Measurements from ENCODE around the gene TMCC1.
"Not testable (repeated sequence)": the region's sequence is repeated elsewhere in the genome, so short reads cannot be mapped to it uniquely, and the experiment has no call there.

Gene TMCC1

GRCh38 chr3:129613367-129613740 lies 280.2 kb downstream of the TMCC1 start:
- Histone ChIP-seq H3K4me1 (ENCODE audit: control insufficient read depth in 1 of 2, insufficient read depth in 2 of 2, low read length in 2 of 2) (peaks cover 9 to 19% of the 10 kb centered on the region in 2 donors), H3K27me3 (ENCODE audit: low read depth, low read length) (no peaks in the 10 kb centered on the region), H3K36me3 (ENCODE audit: control insufficient read depth in 1 of 2, insufficient read depth in 2 of 2, low read length in 2 of 2) (no peaks in the 10 kb centered on the region), H3K4me3 (ENCODE audit: low read depth in 1 of 2, low read length in 2 of 2) (no peak overlapping the region), H3K9me3 (ENCODE audit: control insufficient read depth in 1 of 2, low read length in 2 of 2) (no peaks in the 10 kb centered on the region), H3K27ac (ENCODE audit: low read length) (no peak overlapping the region)

GRCh38 chr3:129612534-129613366 lies 280.8 kb downstream of the TMCC1 start:
- H3K9me3 ChIP-seq (ENCODE audit: control insufficient read depth in 1 of 2, low read length in 2 of 2) = no peaks in the 10 kb centered on the region
- H3K4me3 ChIP-seq (ENCODE audit: low read depth in 1 of 2, low read length in 2 of 2) = no peak overlapping the region
- no peaks in the 10 kb centered on the region for H3K36me3 ChIP-seq (ENCODE audit: control insufficient read depth in 1 of 2, insufficient read depth in 2 of 2, low read length in 2 of 2)
- no peak overlapping the region for H3K27ac ChIP-seq (ENCODE audit: low read length)
- no peaks in the 10 kb centered on the region for H3K27me3 ChIP-seq (ENCODE audit: low read depth, low read length)
- H3K4me1 ChIP-seq (ENCODE audit: control insufficient read depth in 1 of 2, insufficient read depth in 2 of 2, low read length in 2 of 2) = peaks cover 9 to 23% of the 10 kb centered on the region in 2 donors

- Histone ChIP-seq H3K27me3 (ENCODE audit: low read depth, low read length) (no peaks in the 10 kb centered on the region), H3K4me1 (ENCODE audit: control insufficient read depth in 1 of 2, insufficient read depth in 2 of 2, low read length in 2 of 2) (peaks cover 9 to 30% of the 10 kb centered on the region in 2 donors), H3K4me3 (ENCODE audit: low read depth in 1 of 2, low read length in 2 of 2) (no peak overlapping the region), H3K36me3 (ENCODE audit: control insufficient read depth in 1 of 2, insufficient read depth in 2 of 2, low read length in 2 of 2) (peaks cover 0 to 5% of the 10 kb centered on the region in 2 donors), H3K27ac (ENCODE audit: low read length) (no peak overlapping the region), H3K9me3 (ENCODE audit: control insufficient read depth in 1 of 2, low read length in 2 of 2) (no peaks in the 10 kb centered on the region)
These were observed 281.5 kb downstream of the TMCC1 start for GRCh38 chr3:129611812-129612533.

GRCh38 chr3:129611446-129611800 lies 282.1 kb downstream of the TMCC1 start:
- H3K36me3 ChIP-seq (ENCODE audit: control insufficient read depth in 1 of 2, insufficient read depth in 2 of 2, low read length in 2 of 2) = peaks cover 0 to 5% of the 10 kb centered on the region in 2 donors
- H3K4me3 ChIP-seq (ENCODE audit: low read depth in 1 of 2, low read length in 2 of 2) = no peak overlapping the region
- no peaks in the 10 kb centered on the region for H3K9me3 ChIP-seq (ENCODE audit: control insufficient read depth in 1 of 2, low read length in 2 of 2)
- H3K27me3 ChIP-seq (ENCODE audit: low read depth, low read length) = no peaks in the 10 kb centered on the region
- no peak overlapping the region for H3K27ac ChIP-seq (ENCODE audit: low read length)
- peaks cover 7 to 30% of the 10 kb centered on the region in 2 donors for H3K4me1 ChIP-seq (ENCODE audit: control insufficient read depth in 1 of 2, insufficient read depth in 2 of 2, low read length in 2 of 2)

GRCh38 chr3:129610794-129611445 lies 282.6 kb downstream of the TMCC1 start:
- H3K9me3 ChIP-seq (ENCODE audit: control insufficient read depth in 1 of 2, low read length in 2 of 2); H3K27me3 ChIP-seq (ENCODE audit: low read depth, low read length); H3K4me3 ChIP-seq (ENCODE audit: low read depth in 1 of 2, low read length in 2 of 2); H3K27ac ChIP-seq (ENCODE audit: low read length); H3K36me3 ChIP-seq (ENCODE audit: control insufficient read depth in 1 of 2, insufficient read depth in 2 of 2, low read length in 2 of 2): not testable (repeated sequence)
- peaks cover 3 to 25% of the 10 kb centered on the region in 2 donors for H3K4me1 ChIP-seq (ENCODE audit: control insufficient read depth in 1 of 2, insufficient read depth in 2 of 2, low read length in 2 of 2)

GRCh38 chr3:129610276-129610675 lies 283.2 kb downstream of the TMCC1 start:
- Histone ChIP-seq H3K9me3 (ENCODE audit: control insufficient read depth in 1 of 2, low read length in 2 of 2) (no peaks in the 10 kb centered on the region), H3K4me1 (ENCODE audit: control insufficient read depth in 1 of 2, insufficient read depth in 2 of 2, low read length in 2 of 2) (peaks cover 3 to 22% of the 10 kb centered on the region in 2 donors), H3K27ac (ENCODE audit: low read length) (no peak overlapping the region), H3K27me3 (ENCODE audit: low read depth, low read length) (peaks cover 3% of the 10 kb centered on the region), H3K36me3 (ENCODE audit: control insufficient read depth in 1 of 2, insufficient read depth in 2 of 2, low read length in 2 of 2) (peaks cover 0 to 5% of the 10 kb centered on the region in 2 donors), H3K4me3 (ENCODE audit: low read depth in 1 of 2, low read length in 2 of 2) (no peak overlapping the region)

GRCh38 chr3:129609591-129610182 lies 283.8 kb downstream of the TMCC1 start:
- no peak overlapping the region for H3K27ac ChIP-seq (ENCODE audit: low read length)
- no peak overlapping the region for H3K4me3 ChIP-seq (ENCODE audit: low read depth in 1 of 2, low read length in 2 of 2)
- peaks cover 3% of the 10 kb centered on the region for H3K27me3 ChIP-seq (ENCODE audit: low read depth, low read length)
- H3K4me1 ChIP-seq (ENCODE audit: control insufficient read depth in 1 of 2, insufficient read depth in 2 of 2, low read length in 2 of 2) = peaks cover 3 to 22% of the 10 kb centered on the region in 2 donors
- peaks cover 0 to 5% of the 10 kb centered on the region in 2 donors for H3K36me3 ChIP-seq (ENCODE audit: control insufficient read depth in 1 of 2, insufficient read depth in 2 of 2, low read length in 2 of 2)
- H3K9me3 ChIP-seq (ENCODE audit: control insufficient read depth in 1 of 2, low read length in 2 of 2) = no peaks in the 10 kb centered on the region

- Histone ChIP-seq H3K36me3 (ENCODE audit: control insufficient read depth in 1 of 2, insufficient read depth in 2 of 2, low read length in 2 of 2) (peaks cover 0 to 5% of the 10 kb centered on the region in 2 donors), H3K27ac (ENCODE audit: low read length) (no peak overlapping the region), H3K27me3 (ENCODE audit: low read depth, low read length) (peaks cover 3% of the 10 kb centered on the region), H3K9me3 (ENCODE audit: control insufficient read depth in 1 of 2, low read length in 2 of 2) (no peaks in the 10 kb centered on the region), H3K4me1 (ENCODE audit: control insufficient read depth in 1 of 2, insufficient read depth in 2 of 2, low read length in 2 of 2) (peaks cover 9 to 22% of the 10 kb centered on the region in 2 donors), H3K4me3 (ENCODE audit: low read depth in 1 of 2, low read length in 2 of 2) (no peak overlapping the region)
These were observed 284.4 kb downstream of the TMCC1 start for GRCh38 chr3:129608936-129609590.

- Histone ChIP-seq H3K4me1 (ENCODE audit: control insufficient read depth in 1 of 2, insufficient read depth in 2 of 2, low read length in 2 of 2) (peaks cover 9 to 22% of the 10 kb centered on the region in 2 donors), H3K9me3 (ENCODE audit: control insufficient read depth in 1 of 2, low read length in 2 of 2) (no peaks in the 10 kb centered on the region), H3K27me3 (ENCODE audit: low read depth, low read length) (peaks cover 3% of the 10 kb centered on the region), H3K27ac (ENCODE audit: low read length) (peak overlapping the region; percentile 63), H3K4me3 (ENCODE audit: low read depth in 1 of 2, low read length in 2 of 2) (no peak overlapping the region), H3K36me3 (ENCODE audit: control insufficient read depth in 1 of 2, insufficient read depth in 2 of 2, low read length in 2 of 2) (peaks cover 0 to 5% of the 10 kb centered on the region in 2 donors)
These were observed 285.2 kb downstream of the TMCC1 start for GRCh38 chr3:129608087-129608935.

- peak overlapping the region; percentile 55 to 57 for H3K4me3 ChIP-seq (ENCODE audit: low read depth in 1 of 2, low read length in 2 of 2)
- no peaks in the 10 kb centered on the region for H3K9me3 ChIP-seq (ENCODE audit: control insufficient read depth in 1 of 2, low read length in 2 of 2)
- H3K4me1 ChIP-seq (ENCODE audit: control insufficient read depth in 1 of 2, insufficient read depth in 2 of 2, low read length in 2 of 2) = peaks cover 9 to 23% of the 10 kb centered on the region in 2 donors
- peak overlapping the region; percentile 63 for H3K27ac ChIP-seq (ENCODE audit: low read length)
- peaks cover 3% of the 10 kb centered on the region for H3K27me3 ChIP-seq (ENCODE audit: low read depth, low read length)
- H3K36me3 ChIP-seq (ENCODE audit: control insufficient read depth in 1 of 2, insufficient read depth in 2 of 2, low read length in 2 of 2) = peaks cover 0 to 5% of the 10 kb centered on the region in 2 donors
These were observed 286.0 kb downstream of the TMCC1 start for GRCh38 chr3:129607391-129608068.

All from muscle layer of duodenum (tissue), 2 donors.